Skeletal muscle tissue (tissue), 4 donors: ENCODE results near the gene HK1. TPM values are rescaled to one million over a fixed set of nuclear protein-coding genes. Genes with fewer than 3 reads are reported as not detected.

Experiments
- H3K27ac ChIP-seq: one replicate; pipeline ENCODE4 v1.7.0; 2013; ENCODE audit warnings: mild to moderate bottlenecking, low read depth, low read length, inconsistent platforms
- H3K27me3 ChIP-seq, 3 donors: one replicate each; pipeline ENCODE4 v1.7.0; 2013; ENCODE audit warnings: low read length in 3 of 3; ENCODE audit not compliant: control insufficient read depth in 3 of 3, insufficient read depth in 3 of 3
- H3K36me3 ChIP-seq, 3 donors: one replicate each; pipeline ENCODE4 v1.7.0; 2013; ENCODE audit warnings: low read length in 3 of 3; ENCODE audit not compliant: control insufficient read depth in 3 of 3, insufficient read depth in 3 of 3
- H3K4me1 ChIP-seq, 3 donors: one replicate each; pipeline ENCODE4 v1.7.0; 2013; ENCODE audit warnings: low read length in 3 of 3, mild to moderate bottlenecking in 3 of 3; ENCODE audit not compliant: control insufficient read depth in 3 of 3, insufficient read depth in 3 of 3
- H3K4me3 ChIP-seq, 3 donors: one replicate each; pipeline ENCODE4 v1.7.0; 2013; ENCODE audit warnings: low read length in 3 of 3
- H3K9ac ChIP-seq, 3 donors: one replicate each; pipeline ENCODE4 v1.7.0; 2013; ENCODE audit warnings: low read length in 3 of 3, mild to moderate bottlenecking in 3 of 3, moderate library complexity in 2 of 3, low read depth in 1 of 3
- H3K9me3 ChIP-seq, 3 donors: one replicate each; pipeline ENCODE4 v1.7.0; 2013; ENCODE audit warnings: low read length in 3 of 3; ENCODE audit not compliant: control insufficient read depth in 3 of 3
- total RNA-seq: library from RNA; depleted of rRNA; stranded (reverse); fragments of >200 nt; gene quantifications from one replicate; pipeline ENCODE4 v1.2.3, GENCODE V29; 2014
- donor health status: Osteomylitis.

HK1 gene
- total RNA-seq, 1 donor from 2014 or later, result 32.4 TPM

DNA sequence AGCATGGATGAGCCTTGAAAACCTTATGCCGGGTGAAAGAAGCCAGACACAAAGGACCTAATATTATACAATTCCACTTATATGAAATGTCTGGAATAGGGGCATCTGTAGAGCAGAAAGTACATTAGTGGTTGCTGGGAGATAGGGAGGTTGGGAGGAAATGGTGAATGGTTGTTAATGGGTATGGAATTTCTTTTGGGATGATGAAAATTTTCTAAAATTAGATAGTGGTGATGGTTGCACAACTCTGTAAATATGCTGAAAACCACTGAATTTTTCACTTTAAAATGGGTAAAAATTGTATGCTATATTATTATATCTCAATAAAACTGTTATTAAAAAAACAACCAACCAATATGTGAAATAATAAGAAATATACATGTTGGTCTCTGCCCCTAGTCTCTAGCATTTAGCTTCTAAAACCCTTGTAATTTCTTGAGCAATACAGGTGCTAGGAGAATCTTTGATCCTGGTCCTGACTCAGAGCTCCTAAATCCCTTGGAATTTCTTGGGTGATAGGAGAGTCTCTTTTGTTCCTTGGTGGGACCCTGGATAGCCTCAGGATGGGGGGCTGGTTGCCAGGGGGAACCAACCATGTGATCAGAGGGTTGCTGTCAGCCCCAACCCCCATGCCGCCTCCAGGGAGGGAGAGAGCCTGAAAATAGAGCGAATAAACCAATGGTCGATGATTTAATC is 74.4 kb downstream of the HK1 start:
- no peaks in the 10 kb centered on the region for H3K9me3 ChIP-seq
- H3K9ac ChIP-seq, result no peak overlapping the region
- no peak overlapping the region for H3K27ac ChIP-seq
- H3K4me3 ChIP-seq, result no peak overlapping the region
- peaks cover 5 to 7% (median 5%) of the 10 kb centered on the region in 3 donors for H3K36me3 ChIP-seq
- peaks cover 12 to 14% (median 12%) of the 10 kb centered on the region in 3 donors for H3K4me1 ChIP-seq
- no peaks in the 10 kb centered on the region for H3K27me3 ChIP-seq

DNA sequence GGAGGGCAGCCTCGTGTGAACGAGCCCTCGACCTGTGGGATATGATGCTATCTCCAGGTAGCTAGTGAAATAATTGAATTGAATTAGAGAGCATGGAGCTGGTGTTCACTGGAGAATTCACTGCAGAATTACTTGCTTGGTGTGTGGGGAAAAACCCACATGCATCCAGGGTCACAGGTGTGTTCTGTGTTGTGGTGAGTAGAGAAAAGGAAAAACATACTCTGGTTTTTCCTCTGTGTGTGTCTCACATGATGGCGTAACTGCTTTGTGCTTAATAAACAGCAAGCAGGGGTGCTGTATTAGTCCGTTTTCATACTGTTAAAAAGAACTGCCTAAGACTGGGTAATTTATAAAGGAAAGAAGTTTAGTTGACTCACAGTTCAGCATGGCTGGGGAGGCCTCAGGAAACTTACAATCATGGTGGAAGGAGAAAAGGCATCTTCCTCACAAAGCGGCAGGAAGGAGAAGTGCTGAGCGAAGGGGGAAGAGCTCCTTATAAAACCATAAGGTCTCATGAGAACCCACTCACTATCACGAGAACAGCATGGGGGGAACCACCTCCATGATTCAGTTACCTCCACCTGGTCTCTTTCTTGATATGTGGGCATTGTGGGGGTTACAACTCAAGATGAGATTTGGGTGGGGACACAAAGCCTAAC is 75.8 kb downstream of the HK1 start:
- Histone ChIP-seq H3K27ac (no peak overlapping the region), H3K9ac (no peak overlapping the region), H3K9me3 (no peaks in the 10 kb centered on the region), H3K36me3 (peaks cover 5 to 7% (median 5%) of the 10 kb centered on the region in 3 donors), H3K4me1 (peaks cover 7 to 20% (median 17%) of the 10 kb centered on the region in 3 donors), H3K27me3 (no peaks in the 10 kb centered on the region), H3K4me3 (no peak overlapping the region)

DNA sequence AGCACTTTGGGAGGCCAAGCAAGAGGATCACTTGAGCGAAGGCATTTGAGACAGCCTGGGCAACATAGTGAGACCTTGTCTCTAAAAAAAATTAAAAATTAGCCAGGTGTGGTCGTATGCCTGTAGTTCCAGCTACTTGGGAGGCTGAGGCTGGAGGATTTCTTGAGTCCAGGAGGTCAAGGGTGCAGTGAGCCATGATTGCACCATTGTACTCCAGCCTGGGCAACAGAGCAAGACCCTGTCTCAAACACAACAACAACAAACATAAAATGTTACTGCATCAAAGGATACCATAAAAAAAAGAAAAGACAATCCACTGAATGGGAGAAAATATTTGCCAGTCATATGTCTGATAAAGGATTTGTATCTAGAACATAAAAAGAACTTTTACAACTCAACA is 77.9 kb downstream of the HK1 start:
- no peak overlapping the region for H3K27ac ChIP-seq
- peaks cover 0 to under 1% (median 0%) of the 10 kb centered on the region in 3 donors for H3K36me3 ChIP-seq
- H3K4me1 ChIP-seq, result peaks cover 23 to 33% (median 31%) of the 10 kb centered on the region in 3 donors
- no peaks in the 10 kb centered on the region for H3K27me3 ChIP-seq
- H3K4me3 ChIP-seq, result no peak overlapping the region
- no peak overlapping the region for H3K9ac ChIP-seq
- H3K9me3 ChIP-seq, result no peaks in the 10 kb centered on the region

DNA sequence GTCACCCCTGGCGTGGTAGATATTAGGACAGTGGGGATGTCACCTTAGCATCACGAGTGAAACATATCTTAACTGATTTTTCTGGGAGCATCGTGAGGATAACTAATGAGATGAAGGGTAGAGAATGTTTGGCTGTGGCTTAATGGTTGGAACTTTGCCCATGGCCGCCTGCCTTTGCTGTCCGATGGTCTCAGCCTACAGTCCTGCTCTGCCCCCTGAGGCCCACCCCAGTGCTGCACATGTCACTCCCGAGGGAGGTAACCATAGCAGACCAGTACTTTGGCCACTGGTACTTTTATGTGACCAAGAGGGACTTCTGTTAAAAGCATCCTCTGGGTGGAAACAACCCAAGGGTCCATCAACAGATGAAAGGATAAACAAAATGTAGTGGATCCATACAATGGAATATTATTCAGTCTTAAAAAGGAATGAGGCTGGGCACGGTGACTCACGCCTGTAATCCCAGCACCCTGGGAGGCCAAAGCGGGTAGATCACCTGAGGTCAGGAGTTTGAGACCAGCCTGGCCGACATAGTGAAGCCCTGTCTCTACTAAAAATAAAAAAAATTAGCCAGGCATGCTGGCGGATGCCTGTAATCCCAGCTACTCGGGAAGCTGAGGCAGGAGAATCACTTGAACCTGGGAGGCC is 80.0 kb downstream of the HK1 start:
- peak overlapping the region; percentile 94 for H3K27ac ChIP-seq
- H3K4me3 ChIP-seq, result no peak overlapping the region
- H3K27me3 ChIP-seq, result no peaks in the 10 kb centered on the region
- H3K9me3 ChIP-seq, result no peaks in the 10 kb centered on the region
- peaks cover 0 to 3% (median 0%) of the 10 kb centered on the region in 3 donors for H3K36me3 ChIP-seq
- no peak overlapping the region for H3K9ac ChIP-seq
- H3K4me1 ChIP-seq, result peaks cover 42 to 51% (median 49%) of the 10 kb centered on the region in 3 donors

GRCh38 chr10:69359148-69359547 is 80.9 kb downstream of the HK1 start:
- peak overlapping the region; percentile 94 for H3K27ac ChIP-seq
- H3K4me3 ChIP-seq, result no peak overlapping the region
- H3K36me3 ChIP-seq, result peaks cover 0 to 3% (median 0%) of the 10 kb centered on the region in 3 donors
- H3K27me3 ChIP-seq, result no peaks in the 10 kb centered on the region
- no peaks in the 10 kb centered on the region for H3K9me3 ChIP-seq
- H3K9ac ChIP-seq, result peak overlapping the region in 2 of 3 donors; percentile 20 to 66
- peaks cover 50 to 58% (median 54%) of the 10 kb centered on the region in 3 donors for H3K4me1 ChIP-seq

DNA sequence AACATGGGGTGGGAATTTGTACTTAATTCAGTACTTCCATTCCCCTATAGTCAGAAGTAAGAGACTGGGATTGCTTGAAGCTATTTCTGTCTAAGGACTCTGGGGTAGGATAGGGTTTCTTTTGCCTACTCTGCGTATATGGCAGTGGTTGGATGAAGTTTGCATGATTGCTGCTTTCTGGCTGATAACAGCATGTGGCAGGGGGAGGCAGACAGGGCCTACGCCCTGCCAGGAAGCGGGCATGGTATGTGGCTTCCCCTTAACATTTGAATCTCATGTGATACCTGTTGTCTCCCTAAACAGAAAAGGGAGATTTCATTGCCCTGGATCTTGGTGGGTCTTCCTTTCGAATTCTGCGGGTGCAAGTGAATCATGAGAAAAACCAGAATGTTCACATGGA is 81.3 kb downstream of the HK1 start:
- peaks cover 52 to 62% (median 54%) of the 10 kb centered on the region in 3 donors for H3K4me1 ChIP-seq
- H3K36me3 ChIP-seq, result peaks cover 0 to 3% (median 0%) of the 10 kb centered on the region in 3 donors
- peak overlapping the region; percentile 20 to 66 (median 46) for H3K9ac ChIP-seq
- H3K9me3 ChIP-seq, result no peaks in the 10 kb centered on the region
- peak overlapping the region; percentile 94 for H3K27ac ChIP-seq
- no peaks in the 10 kb centered on the region for H3K27me3 ChIP-seq
- peak overlapping the region in 2 of 3 donors; percentile 9 to 29 for H3K4me3 ChIP-seq

DNA sequence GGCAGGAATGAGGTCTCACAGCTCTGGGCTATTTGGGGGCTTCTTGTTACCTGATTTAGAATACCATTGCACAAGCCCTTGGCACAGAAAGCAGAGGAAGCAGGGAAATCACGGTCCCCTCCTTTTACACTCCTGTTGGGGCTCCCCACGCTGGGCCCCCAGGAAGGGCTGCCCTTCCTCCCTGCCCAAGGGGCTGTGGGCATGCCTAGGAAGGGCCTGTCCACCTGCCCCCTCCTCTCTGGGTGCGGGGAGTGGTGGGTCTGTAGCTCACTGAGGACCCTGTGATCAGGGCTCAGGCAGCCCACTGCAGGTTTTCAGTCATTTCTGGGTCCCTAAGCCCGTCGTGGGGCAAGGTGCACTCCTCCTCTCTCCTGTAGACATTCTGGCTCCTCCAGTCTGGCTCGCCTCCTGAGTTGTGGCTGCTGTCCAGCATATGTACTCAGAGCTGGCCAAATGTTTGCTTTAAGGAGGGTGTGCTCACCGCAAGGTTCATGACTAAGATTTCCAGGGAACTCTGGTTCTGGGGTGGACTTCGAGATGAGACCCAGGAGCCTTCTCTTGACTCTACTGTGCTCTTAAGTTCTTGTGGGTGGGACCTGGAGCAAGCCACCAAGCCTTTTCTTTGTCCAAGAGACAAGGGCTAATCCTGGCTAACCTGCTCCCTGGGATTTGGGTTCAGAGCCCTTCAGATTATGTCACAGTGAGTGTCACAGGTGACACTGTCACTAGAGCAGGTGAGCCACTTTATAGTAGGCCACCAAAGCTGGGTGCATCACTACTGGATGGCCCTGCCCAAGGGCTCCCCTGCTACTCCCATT is 82.4 kb downstream of the HK1 start:
- Histone ChIP-seq H3K36me3 (peaks cover 3 to 8% (median 5%) of the 10 kb centered on the region in 3 donors), H3K4me1 (peaks cover 52 to 68% (median 54%) of the 10 kb centered on the region in 3 donors), H3K9ac (peak overlapping the region; percentile 11 to 66 (median 43)), H3K4me3 (peak overlapping the region; percentile 37 to 52 (median 41)), H3K27me3 (no peaks in the 10 kb centered on the region), H3K27ac (peak overlapping the region; percentile 94), H3K9me3 (no peaks in the 10 kb centered on the region)

DNA sequence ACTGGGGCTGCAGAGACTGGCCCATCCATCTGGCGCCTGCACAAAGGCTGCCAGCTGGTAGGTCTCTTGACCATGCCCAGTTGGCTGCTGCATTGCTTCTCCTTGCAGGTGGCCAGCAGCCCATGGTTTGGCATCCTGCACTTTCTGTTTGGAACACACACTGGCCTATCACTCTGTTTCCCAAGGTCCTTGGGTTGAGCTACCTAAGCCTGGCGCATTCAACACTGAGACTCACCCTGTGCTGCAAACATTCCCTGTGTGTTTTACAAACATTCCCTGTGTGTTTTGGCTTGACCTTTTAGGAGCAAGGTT is 83.0 kb downstream of the HK1 start:
- Histone ChIP-seq H3K4me3 (peak overlapping the region; percentile 37 to 52 (median 41)), H3K36me3 (peaks cover 6 to 13% (median 6%) of the 10 kb centered on the region in 3 donors), H3K9me3 (no peaks in the 10 kb centered on the region), H3K27ac (peak overlapping the region; percentile 94), H3K4me1 (peaks cover 53 to 71% (median 54%) of the 10 kb centered on the region in 3 donors), H3K9ac (peak overlapping the region in 1 of 3 donors; percentile 58), H3K27me3 (no peaks in the 10 kb centered on the region)

GRCh38 chr10:69362471-69362954 is 84.2 kb downstream of the HK1 start:
- Histone ChIP-seq H3K27ac (peak overlapping the region; percentile 94), H3K27me3 (no peaks in the 10 kb centered on the region), H3K4me3 (peak overlapping the region in 2 of 3 donors; percentile 23 to 56), H3K4me1 (peaks cover 63 to 84% (median 65%) of the 10 kb centered on the region in 3 donors), H3K36me3 (peaks cover 8 to 19% (median 18%) of the 10 kb centered on the region in 3 donors), H3K9me3 (no peaks in the 10 kb centered on the region), H3K9ac (peak overlapping the region; percentile 22 to 76 (median 55))
